ENCODE data around the gene CACNA1G.

- TF ChIP-seq, protein P1, sequence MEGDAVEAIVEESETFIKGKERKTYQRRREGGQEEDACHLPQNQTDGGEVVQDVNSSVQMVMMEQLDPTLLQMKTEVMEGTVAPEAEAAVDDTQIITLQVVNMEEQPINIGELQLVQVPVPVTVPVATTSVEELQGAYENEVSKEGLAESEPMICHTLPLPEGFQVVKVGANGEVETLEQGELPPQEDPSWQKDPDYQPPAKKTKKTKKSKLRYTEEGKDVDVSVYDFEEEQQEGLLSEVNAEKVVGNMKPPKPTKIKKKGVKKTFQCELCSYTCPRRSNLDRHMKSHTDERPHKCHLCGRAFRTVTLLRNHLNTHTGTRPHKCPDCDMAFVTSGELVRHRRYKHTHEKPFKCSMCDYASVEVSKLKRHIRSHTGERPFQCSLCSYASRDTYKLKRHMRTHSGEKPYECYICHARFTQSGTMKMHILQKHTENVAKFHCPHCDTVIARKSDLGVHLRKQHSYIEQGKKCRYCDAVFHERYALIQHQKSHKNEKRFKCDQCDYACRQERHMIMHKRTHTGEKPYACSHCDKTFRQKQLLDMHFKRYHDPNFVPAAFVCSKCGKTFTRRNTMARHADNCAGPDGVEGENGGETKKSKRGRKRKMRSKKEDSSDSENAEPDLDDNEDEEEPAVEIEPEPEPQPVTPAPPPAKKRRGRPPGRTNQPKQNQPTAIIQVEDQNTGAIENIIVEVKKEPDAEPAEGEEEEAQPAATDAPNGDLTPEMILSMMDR (IDR thresholded peaks at IDR 0.05 in 8 of 11, conservative IDR thresholded peaks at IDR 0.05 in 3 of 11): no peak
- no peak for TF ChIP-seq POLR2A (IDR thresholded peaks at IDR 0.05)
Measured at GRCh38 chr17:50615828-50616227, 55.3 kb downstream of the CACNA1G start.

Data from spleen (tissue), 7 donors.